CD4-positive, alpha-beta T cell treated with Interleukin-21 for 1 hour (primary cell): ENCODE measurements around the gene KCNT1.

Experiments
- DNase-seq: peaks from one replicate; pipeline ENCODE4 v3.0.0-alpha.2; 2020

KCNT1 gene

DNA sequence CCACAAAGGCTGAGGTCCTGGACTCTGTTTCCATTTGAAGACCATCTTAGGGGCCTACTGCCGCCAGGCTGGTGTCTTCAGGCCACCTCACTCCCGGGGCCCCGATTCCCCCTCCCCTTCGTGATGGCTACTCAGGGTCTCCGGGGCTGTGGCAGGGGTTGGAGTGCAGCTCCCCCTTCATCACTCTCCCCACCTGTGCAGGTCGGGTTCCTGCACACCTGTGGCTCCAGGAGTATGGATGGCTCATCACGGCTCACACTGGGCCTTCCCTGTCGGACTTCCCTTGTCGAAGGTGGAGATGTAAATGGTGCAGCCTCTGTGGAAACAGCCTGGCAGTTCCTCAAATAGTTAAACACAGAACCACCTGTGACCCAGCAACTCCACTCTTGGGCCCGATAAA, 27.0 kb upstream of the KCNT1 start:
- DNase-seq = no peak

- no peak for DNase-seq
Observed at GRCh38 chr9:135676891-135677290, 25.1 kb upstream of the KCNT1 start.

GRCh38 chr9:135677641-135678168, 24.3 kb upstream of the KCNT1 start:
- no peak for DNase-seq

GRCh38 chr9:135678236-135679017, 23.6 kb upstream of the KCNT1 start:
- DNase-seq = no peak

DNA sequence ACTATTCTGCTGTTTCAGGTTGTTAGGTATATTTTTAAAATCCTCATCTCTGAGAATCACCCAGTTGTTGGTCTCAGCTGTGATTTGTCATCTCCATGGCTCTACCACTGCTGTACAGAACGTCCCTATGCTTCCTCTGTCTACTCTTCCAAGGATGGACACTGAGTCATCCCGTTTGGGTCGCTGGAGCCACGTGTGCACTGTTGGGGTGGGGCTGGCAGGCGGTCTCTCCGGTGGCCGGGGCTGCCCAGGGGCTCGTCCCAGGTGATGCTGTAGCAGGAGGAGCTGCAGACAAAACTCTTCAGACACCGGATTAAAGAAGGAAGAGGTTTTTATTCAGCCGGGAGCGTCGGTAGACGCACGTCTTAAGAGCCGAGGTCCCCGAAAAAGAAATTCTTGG, 21.9 kb upstream of the KCNT1 start:
- DNase-seq = no peak

GRCh38 chr9:135681161-135681560, 20.8 kb upstream of the KCNT1 start:
- DNase-seq = no peak

- no peak for DNase-seq
Observed at GRCh38 chr9:135683401-135684034, 18.5 kb upstream of the KCNT1 start.

- DNase-seq = no peak
Observed at GRCh38 chr9:135684691-135685090, 17.3 kb upstream of the KCNT1 start.

GRCh38 chr9:135687216-135687615, 14.8 kb upstream of the KCNT1 start:
- DNase-seq = no peak

- DNase-seq = no peak
Observed at GRCh38 chr9:135689011-135689410, 13.0 kb upstream of the KCNT1 start.

DNA sequence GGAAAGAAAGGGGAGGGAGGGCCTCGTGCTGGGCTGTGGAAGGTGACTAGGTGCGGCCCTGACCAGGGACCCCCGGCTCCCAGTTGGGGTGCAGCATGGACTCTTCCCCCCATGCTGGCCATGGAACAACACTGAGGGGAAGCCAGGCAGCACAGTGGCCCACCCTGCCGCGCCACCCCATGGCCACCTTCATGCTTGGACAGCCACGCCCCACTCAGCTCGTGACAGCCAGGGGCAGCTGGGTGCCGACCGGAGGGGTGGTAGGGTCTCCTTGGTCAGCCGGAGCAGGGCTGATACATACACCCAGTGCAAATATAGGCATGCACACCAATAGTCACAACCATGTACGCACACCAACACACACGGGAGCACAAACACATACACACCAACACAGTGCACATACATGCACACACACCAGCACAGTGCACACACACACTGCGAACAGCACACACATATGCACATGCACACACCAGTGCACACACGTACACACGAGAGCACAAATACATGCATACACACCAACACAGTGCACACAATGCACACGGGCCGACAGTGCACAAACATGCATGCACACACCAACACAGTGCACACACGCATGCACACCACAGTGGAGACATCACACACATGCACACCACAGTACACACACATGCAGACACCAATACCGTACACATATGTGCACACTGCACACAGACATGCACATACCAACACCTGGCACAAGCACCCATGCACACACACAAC, 11.0 kb upstream of the KCNT1 start:
- no peak for DNase-seq

GRCh38 chr9:135692410-135692809, 9.6 kb upstream of the KCNT1 start:
- DNase-seq = no peak

GRCh38 chr9:135693265-135693664, 8.7 kb upstream of the KCNT1 start:
- no peak for DNase-seq

DNA sequence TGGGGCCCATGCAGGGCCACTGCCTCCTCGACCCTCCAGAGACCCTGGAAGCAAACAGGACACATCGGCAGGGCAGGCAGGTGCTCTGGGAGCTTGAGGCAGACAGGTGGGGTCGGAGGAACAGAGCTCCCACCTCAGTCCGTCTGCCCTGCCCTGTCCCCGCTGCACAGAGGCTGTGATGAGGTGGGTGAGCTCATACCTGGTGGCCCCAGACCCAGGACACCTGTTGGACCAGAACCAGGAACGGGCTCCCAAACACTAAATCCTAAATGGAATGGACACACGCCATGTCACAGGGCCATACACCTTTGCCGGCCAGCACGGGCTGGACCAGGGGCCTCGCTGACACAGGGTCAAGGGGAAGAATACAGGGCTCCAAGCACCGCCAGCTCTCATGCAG, 8.2 kb upstream of the KCNT1 start:
- no peak for DNase-seq

GRCh38 chr9:135694414-135694813, 7.6 kb upstream of the KCNT1 start:
- no peak for DNase-seq

DNA sequence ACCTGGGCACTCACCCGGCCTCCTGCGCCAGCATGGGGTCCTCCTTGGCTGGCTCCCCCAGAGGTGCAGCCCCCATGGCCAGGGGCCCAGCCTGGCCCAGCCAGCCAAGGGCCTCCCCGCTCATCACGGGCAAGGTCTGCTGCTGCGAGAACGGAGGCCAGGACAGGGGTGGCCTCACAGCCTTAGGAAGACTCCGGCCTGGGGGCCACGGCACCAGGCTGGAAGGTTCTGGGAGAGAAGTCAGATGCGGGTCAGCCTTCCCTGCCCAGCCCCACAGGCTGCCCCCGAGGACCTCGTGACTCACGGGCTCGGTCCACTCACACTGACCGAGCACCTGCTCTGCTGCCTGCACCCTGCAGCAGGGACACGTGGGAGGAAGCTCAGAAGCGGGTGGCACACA, 6.9 kb upstream of the KCNT1 start:
- DNase-seq = no peak

- no peak for DNase-seq
Observed at GRCh38 chr9:135695642-135696041, 6.3 kb upstream of the KCNT1 start.

DNA sequence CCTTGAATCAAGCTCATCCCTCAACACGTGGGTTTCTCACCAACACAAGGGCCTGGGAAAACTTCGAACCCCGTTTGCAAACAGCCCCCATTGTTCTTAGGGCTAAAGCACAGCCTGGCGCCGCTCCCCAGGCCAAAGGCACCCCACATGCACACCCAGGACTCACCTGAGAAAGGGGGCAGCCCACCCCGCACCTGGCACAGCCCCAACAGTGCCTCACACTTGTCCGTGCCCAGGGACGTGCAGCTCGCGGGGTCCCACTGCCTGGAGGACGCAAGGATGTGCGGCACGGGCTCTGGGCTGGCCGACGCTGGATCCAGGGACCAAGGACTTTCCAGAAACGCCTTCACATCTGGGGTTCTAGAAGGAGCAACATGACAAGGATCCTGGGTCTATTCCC, 5.5 kb upstream of the KCNT1 start:
- no peak for DNase-seq

GRCh38 chr9:135697226-135697625, 4.8 kb upstream of the KCNT1 start:
- DNase-seq = no peak

- DNase-seq = no peak
Observed at GRCh38 chr9:135698236-135698635, 3.7 kb upstream of the KCNT1 start.

DNA sequence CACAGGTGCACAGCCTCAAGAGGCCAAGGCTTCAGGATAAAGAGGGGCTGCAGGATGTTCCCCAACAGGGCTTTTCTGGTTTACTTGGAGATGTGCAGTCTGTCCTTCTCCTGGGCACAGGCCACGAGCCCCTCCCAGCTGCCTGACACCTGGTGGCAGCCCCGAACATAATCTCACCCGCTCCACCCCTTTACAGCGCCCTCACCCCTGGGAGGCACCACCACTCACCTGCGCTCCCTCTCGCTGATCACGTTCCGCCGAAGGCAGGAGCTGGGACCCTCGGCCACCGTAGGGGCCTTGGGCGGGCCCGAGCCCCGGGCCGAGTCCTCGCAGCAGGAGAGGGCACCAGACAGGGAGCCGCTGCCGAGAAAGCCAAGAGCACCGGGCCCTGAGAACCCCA, 3.2 kb upstream of the KCNT1 start:
- no peak for DNase-seq

DNA sequence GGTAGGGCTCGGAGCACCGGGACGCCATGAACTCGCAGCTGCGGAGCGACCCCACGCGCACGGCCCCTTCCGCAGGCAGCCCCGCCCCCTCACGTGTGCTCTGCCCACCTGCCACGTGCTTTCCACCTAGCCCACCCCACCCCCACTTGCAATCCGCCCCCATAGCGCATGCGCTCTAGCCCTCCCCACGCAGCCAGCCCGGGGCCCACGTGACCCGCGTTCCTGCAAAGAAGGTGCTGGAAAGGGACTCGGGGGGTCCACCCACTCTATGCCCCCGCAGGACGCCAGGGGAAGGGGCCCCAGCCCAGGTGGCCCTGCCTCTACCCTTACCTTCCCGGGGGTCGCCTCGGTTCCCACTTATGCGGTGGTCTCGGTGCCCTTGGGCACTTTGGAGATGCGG, 2.5 kb upstream of the KCNT1 start, which contains the start of gene SOHLH1:
Gene SOHLH1 (minus strand): TSS at position 42 of the 400 bp plus-strand sequence. CDS start 14 bp downstream, at position 28.
- no peak for DNase-seq

DNA sequence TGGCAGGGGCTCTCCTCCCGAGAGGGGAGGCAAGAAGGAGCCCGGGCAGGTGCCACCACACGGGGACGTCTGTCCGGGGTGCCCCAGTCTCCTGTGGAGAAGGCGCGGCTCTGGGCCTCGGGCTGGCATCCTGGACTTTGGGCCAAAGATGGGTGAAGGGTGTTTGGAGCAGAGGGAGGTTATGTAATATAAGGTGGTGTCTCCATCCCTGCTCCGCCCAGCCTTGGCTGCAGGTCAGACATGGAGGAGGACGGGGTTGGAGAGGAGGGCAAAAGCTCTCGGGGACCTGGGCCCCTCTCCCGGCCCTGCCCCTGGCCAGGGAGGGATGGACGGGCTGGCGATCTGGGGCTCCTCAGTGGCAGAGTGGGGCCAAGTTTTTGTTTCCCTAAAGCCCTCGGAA, 1.5 kb upstream of the KCNT1 start:
- no peak for DNase-seq
